Measurements from ENCODE around the gene PRXL2A.

- TF ChIP-seq POLR2A (IDR thresholded peaks at IDR 0.05), result no peak
- TF ChIP-seq CTCF (IDR thresholded peaks at IDR 0.05 in 4 of 5, conservative IDR thresholded peaks at IDR 0.05 in 1 of 5), result no peak
Observed at GRCh38 chr10:80484243-80484642, 75.9 kb downstream of the PRXL2A start.
